Measurements from ENCODE around the gene COL21A1.

DNA sequence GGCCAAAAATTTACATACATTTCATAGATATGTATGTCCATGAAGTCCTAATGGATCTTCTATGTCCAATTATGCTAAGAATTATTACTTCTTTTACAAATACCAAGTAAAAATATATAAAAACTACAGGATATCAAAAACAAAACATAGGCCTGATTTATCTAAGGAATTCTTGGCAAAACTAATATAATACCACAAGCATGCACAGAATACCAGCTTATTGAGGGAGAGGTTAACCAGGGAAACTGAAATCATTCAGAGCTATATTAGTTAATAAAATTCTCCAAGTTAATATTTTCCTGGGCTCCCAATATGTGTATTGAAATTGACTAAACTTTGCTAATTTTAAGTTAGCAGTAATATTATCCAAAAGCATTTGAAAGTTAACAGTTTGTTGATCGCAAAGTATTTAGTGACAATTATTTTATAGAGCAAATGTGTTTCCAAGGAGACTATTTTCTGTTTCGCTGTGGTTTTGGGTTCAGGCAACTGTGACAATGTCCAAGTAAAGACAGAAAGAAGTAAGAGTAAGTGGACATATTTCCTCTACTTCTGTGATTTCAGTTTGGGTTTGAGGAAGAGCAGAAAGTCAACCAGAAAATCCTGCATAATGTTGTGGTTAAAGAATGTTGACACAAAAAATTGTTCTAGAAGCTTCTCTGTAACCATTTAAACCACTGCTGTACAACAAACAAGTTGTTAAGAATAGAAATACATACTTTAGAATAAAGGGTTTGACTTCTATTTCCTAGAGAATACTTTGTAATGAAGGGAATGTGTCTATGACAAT is 167.4 kb downstream of the COL21A1 start:
- no peak for TF ChIP-seq YY1 (IDR thresholded peaks at IDR 0.05; ENCODE audit: insufficient read depth, insufficient replicate concordance, low read depth, low read length)
- TF ChIP-seq, protein P1, sequence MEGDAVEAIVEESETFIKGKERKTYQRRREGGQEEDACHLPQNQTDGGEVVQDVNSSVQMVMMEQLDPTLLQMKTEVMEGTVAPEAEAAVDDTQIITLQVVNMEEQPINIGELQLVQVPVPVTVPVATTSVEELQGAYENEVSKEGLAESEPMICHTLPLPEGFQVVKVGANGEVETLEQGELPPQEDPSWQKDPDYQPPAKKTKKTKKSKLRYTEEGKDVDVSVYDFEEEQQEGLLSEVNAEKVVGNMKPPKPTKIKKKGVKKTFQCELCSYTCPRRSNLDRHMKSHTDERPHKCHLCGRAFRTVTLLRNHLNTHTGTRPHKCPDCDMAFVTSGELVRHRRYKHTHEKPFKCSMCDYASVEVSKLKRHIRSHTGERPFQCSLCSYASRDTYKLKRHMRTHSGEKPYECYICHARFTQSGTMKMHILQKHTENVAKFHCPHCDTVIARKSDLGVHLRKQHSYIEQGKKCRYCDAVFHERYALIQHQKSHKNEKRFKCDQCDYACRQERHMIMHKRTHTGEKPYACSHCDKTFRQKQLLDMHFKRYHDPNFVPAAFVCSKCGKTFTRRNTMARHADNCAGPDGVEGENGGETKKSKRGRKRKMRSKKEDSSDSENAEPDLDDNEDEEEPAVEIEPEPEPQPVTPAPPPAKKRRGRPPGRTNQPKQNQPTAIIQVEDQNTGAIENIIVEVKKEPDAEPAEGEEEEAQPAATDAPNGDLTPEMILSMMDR (CRISPR knock-in tag; IDR thresholded peaks at IDR 0.05), result no peak
- TF ChIP-seq, protein P2, sequence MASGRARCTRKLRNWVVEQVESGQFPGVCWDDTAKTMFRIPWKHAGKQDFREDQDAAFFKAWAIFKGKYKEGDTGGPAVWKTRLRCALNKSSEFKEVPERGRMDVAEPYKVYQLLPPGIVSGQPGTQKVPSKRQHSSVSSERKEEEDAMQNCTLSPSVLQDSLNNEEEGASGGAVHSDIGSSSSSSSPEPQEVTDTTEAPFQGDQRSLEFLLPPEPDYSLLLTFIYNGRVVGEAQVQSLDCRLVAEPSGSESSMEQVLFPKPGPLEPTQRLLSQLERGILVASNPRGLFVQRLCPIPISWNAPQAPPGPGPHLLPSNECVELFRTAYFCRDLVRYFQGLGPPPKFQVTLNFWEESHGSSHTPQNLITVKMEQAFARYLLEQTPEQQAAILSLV (CRISPR knock-in tag; IDR thresholded peaks at IDR 0.05; ENCODE audit: borderline replicate concordance), result no peak
- no peak for TF ChIP-seq GABPA (IDR thresholded peaks at IDR 0.05; ENCODE audit: low read depth, low read length)
- no peak for TF ChIP-seq GABPA (CRISPR knock-in tag; IDR thresholded peaks at IDR 0.05; ENCODE audit: low read depth)
- TF ChIP-seq SPEN (CRISPR knock-in tag; IDR thresholded peaks at IDR 0.05; ENCODE audit: low read depth), result no peak
- TF ChIP-seq, protein P3, sequence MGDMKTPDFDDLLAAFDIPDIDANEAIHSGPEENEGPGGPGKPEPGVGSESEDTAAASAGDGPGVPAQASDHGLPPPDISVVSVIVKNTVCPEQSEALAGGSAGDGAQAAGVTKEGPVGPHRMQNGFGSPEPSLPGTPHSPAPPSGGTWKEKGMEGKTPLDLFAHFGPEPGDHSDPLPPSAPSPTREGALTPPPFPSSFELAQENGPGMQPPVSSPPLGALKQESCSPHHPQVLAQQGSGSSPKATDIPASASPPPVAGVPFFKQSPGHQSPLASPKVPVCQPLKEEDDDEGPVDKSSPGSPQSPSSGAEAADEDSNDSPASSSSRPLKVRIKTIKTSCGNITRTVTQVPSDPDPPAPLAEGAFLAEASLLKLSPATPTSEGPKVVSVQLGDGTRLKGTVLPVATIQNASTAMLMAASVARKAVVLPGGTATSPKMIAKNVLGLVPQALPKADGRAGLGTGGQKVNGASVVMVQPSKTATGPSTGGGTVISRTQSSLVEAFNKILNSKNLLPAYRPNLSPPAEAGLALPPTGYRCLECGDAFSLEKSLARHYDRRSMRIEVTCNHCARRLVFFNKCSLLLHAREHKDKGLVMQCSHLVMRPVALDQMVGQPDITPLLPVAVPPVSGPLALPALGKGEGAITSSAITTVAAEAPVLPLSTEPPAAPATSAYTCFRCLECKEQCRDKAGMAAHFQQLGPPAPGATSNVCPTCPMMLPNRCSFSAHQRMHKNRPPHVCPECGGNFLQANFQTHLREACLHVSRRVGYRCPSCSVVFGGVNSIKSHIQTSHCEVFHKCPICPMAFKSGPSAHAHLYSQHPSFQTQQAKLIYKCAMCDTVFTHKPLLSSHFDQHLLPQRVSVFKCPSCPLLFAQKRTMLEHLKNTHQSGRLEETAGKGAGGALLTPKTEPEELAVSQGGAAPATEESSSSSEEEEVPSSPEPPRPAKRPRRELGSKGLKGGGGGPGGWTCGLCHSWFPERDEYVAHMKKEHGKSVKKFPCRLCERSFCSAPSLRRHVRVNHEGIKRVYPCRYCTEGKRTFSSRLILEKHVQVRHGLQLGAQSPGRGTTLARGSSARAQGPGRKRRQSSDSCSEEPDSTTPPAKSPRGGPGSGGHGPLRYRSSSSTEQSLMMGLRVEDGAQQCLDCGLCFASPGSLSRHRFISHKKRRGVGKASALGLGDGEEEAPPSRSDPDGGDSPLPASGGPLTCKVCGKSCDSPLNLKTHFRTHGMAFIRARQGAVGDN (CRISPR knock-in tag; IDR thresholded peaks at IDR 0.05), result no peak
- no peak for TF ChIP-seq POLR2A (IDR thresholded peaks at IDR 0.05; ENCODE audit: insufficient read depth in 1 of 2, low read depth in 2 of 2, low read length in 2 of 2)
- TF ChIP-seq TARDBP (CRISPR knock-in tag; IDR thresholded peaks at IDR 0.05), result no peak
- no peak for TF ChIP-seq ZKSCAN5 (CRISPR knock-in tag; IDR thresholded peaks at IDR 0.05)
- TF ChIP-seq RFX5 (IDR thresholded peaks at IDR 0.05; ENCODE audit: low read depth, low read length), result no peak
- TF ChIP-seq, protein P4, sequence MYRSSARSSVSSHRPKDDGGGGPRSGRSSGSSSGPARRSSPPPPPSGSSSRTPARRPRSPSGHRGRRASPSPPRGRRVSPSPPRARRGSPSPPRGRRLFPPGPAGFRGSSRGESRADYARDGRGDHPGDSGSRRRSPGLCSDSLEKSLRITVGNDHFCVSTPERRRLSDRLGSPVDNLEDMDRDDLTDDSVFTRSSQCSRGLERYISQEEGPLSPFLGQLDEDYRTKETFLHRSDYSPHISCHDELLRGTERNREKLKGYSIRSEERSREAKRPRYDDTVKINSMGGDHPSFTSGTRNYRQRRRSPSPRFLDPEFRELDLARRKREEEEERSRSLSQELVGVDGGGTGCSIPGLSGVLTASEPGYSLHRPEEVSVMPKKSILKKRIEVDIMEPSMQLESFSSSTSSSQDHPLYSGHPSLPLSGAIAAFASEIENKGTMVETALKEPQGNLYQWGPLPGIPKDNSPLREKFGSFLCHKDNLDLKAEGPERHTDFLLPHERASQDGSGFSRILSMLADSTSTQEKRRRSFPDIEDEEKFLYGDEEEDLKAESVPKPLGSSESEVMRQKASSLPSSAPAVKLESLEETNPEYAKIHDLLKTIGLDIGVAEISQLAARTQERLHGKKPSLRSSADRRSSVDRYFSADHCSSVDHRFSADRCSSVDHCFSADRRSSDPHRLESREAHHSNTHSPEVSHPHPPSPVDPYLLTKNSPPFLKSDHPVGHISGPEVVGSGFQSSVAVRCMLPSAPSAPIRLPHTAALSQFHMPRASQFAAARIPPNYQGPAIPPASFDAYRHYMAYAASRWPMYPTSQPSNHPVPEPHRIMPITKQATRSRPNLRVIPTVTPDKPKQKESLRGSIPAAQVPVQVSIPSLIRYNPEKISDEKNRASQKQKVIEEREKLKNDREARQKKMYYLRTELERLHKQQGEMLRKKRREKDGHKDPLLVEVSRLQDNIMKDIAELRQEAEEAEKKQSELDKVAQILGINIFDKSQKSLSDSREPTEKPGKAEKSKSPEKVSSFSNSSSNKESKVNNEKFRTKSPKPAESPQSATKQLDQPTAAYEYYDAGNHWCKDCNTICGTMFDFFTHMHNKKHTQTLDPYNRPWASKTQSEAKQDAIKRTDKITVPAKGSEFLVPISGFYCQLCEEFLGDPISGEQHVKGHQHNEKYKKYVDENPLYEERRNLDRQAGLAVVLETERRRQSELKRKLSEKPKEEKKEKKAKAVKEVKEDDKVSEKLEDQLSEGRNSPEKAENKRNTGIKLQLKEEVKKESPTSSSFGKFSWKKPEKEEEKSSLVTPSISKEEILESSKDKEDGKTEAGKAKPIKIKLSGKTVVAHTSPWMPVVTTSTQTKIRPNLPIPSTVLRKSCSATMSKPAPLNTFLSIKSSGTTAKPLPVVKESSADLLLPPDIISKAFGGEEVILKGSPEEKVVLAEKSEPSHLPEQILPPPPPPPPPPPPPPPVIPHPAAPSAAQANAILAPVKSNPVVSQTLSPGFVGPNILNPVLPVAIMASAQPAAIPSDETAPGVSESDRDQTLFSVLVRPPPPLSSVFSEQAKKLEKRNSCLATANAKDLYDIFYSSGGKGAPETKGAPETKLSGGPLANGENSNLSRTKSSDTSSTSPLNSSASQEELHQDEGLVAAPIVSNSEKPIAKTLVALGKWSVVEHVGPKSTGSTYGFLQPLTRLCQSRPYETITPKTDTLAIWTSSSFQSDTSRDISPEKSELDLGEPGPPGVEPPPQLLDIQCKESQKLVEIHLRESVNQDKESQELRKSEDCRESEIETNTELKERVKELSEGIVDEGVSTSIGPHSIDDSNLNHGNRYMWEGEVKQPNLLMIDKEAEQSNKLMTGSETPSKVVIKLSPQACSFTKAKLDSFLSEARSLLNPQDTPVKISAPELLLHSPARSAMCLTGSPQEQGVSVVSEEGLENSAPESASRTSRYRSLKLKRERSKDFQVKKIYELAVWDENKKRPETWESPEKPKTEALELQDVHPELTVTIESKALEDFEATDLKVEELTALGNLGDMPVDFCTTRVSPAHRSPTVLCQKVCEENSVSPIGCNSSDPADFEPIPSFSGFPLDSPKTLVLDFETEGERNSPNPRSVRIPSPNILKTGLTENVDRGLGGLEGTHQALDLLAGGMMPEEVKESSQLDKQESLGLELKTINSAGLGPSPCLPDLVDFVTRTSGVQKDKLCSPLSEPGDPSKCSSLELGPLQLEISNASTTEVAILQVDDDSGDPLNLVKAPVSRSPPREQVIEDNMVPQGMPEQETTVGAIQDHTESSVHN (CRISPR knock-in tag; IDR thresholded peaks at IDR 0.05), result no peak
- TF ChIP-seq PAF1 (CRISPR knock-in tag; IDR thresholded peaks at IDR 0.05), result no peak

Data from HepG2 (cell line).